SIG-M5 treated with dmso at 0.1 percent for 504 hours (cell line): Measurements from ENCODE around the gene CAPNS1.
"Not testable (repeated sequence)": the region's sequence is repeated elsewhere in the genome, so short reads cannot be mapped to it uniquely, and the experiment has no call there.

ENCODE experiments used
- DNase-seq: peaks from one replicate; lab custom pipeline; 2025; ENCODE audit not compliant: unreplicated experiment; lab: John Stamatoyannopoulos, UW

CAPNS1 gene

GRCh38 chr19:36149673-36150406 lies 10.0 kb downstream of the CAPNS1 start:
- DNase-seq, result no peak

GRCh38 chr19:36150586-36150985 lies 10.7 kb downstream of the CAPNS1 start:
- DNase-seq, result no peak

GRCh38 chr19:36151144-36152018 lies 11.5 kb downstream of the CAPNS1 start:
- no peak for DNase-seq

- DNase-seq, result no peak
Measured at GRCh38 chr19:36152019-36152351, 12.1 kb downstream of the CAPNS1 start.

- DNase-seq, result no peak
Measured at GRCh38 chr19:36152352-36153091, 12.7 kb downstream of the CAPNS1 start, which contains the start of gene COX7A1. TSS of gene COX7A1 (minus strand) at chr19:36152447. CDS start at chr19:36152407, 40 bp downstream.

GRCh38 chr19:36153126-36153525 lies 13.3 kb downstream of the CAPNS1 start:
- DNase-seq, result no peak

- DNase-seq, result no peak
Measured at GRCh38 chr19:36160821-36161596, 21.1 kb downstream of the CAPNS1 start.

- DNase-seq, result no peak
Measured at GRCh38 chr19:36163813-36164212, 23.9 kb downstream of the CAPNS1 start.

- DNase-seq, result no peak
Measured at GRCh38 chr19:36169084-36169760, 29.4 kb downstream of the CAPNS1 start.

GRCh38 chr19:36172852-36173251 lies 33.0 kb downstream of the CAPNS1 start:
- no peak for DNase-seq

- DNase-seq, result not testable (repeated sequence)
Measured at GRCh38 chr19:36173846-36174245, 34.0 kb downstream of the CAPNS1 start.

- DNase-seq, result not testable (repeated sequence)
Measured at GRCh38 chr19:36179077-36179476, 39.2 kb downstream of the CAPNS1 start.

- DNase-seq, result no peak
Measured at GRCh38 chr19:36182612-36183244, 42.9 kb downstream of the CAPNS1 start.

GRCh38 chr19:36183245-36183628 lies 43.4 kb downstream of the CAPNS1 start:
- no peak for DNase-seq

- DNase-seq, result not testable (repeated sequence)
Measured at GRCh38 chr19:36186722-36187121, 46.9 kb downstream of the CAPNS1 start.

- no peak for DNase-seq
Measured at GRCh38 chr19:36196249-36196648, 56.4 kb downstream of the CAPNS1 start.

GRCh38 chr19:36198119-36198518 lies 58.3 kb downstream of the CAPNS1 start:
- no peak for DNase-seq
